Measurements from ENCODE around the gene NRXN2.

Gene NRXN2

DNA sequence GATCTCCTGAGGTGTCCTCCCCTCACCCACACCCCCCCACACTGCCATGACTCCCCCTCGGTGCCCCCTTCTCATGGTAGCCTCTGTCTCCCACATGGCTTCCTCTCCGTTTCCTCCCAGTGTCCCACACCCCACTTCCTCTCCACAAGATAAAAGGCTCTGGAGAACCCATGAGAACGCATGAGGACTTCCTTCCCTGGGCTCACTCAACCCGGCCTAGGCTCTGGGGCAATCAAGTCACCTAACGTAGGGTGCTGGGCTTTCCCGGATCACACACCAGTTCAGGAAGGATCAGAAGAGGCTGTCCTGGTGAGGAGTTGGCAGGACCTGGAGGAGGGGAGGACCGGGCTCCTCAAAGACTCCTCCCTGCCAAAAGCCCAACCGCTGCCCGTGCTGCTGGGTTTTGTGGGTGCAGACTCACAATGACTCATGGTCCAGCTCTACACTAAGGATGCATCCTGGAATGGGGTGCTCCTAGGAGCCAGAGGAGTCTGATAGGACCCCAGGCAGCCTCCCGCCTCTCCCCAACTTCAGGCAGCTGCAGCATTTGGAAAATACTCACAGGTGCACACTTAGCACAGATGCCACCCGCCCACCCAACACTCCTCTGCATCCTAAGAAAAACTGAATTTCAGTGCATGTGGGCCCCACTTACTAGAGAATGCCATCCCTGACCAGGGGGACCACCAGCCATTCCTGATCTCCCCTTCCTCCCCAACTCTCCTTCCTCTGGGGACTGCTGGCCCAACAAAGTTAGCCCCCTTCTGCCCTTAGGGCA is 110.9 kb downstream of the NRXN2 start:
- Histone ChIP-seq H3K56ac (ENCODE audit: low read length) (no peak overlapping the region), H3K4me1 (ENCODE audit: control insufficient read depth, low read depth, low read length) (no peaks in the 10 kb centered on the region), H3K23ac (ENCODE audit: low read length) (no peak overlapping the region), H3K4me2 (ENCODE audit: low read length) (no peak overlapping the region), H3K18ac (ENCODE audit: low read length) (no peak overlapping the region), H3K4ac (ENCODE audit: low read depth, low read length) (no peak overlapping the region), H3K79me1 (ENCODE audit: low read length) (no peaks in the 10 kb centered on the region), H2AK5ac (ENCODE audit: low read length) (no peak overlapping the region), H3K27ac (ENCODE audit: low read depth, low read length) (no peak overlapping the region), H3K27me3 (ENCODE audit: insufficient read depth, low read length, poor library complexity) (no peaks in the 10 kb centered on the region), H2BK15ac (replicated peaks; ENCODE audit: low read depth) (no peak overlapping the region), H4K5ac (ENCODE audit: low read length) (no peak overlapping the region), H4K8ac (ENCODE audit: low read depth, low read length) (no peak overlapping the region), H2BK5ac (ENCODE audit: low read length) (no peak overlapping the region), H3K9ac (ENCODE audit: low read length) (no peak overlapping the region), H3K36me3 (ENCODE audit: control insufficient read depth, insufficient read depth, low read length) (no peaks in the 10 kb centered on the region), H2BK120ac (ENCODE audit: low read depth, low read length) (no peak overlapping the region), H3K79me2 (ENCODE audit: control insufficient read depth, insufficient read depth, low read length) (no peaks in the 10 kb centered on the region), H3K4me3 (ENCODE audit: low read length) (no peak overlapping the region)
- DNase-seq, result no peak
- no CpG with 5 or more reads among the region's 11 CpGs for WGBS (ENCODE audit: extremely low coverage, insufficient coverage, low lambda C conversion rate)

DNA sequence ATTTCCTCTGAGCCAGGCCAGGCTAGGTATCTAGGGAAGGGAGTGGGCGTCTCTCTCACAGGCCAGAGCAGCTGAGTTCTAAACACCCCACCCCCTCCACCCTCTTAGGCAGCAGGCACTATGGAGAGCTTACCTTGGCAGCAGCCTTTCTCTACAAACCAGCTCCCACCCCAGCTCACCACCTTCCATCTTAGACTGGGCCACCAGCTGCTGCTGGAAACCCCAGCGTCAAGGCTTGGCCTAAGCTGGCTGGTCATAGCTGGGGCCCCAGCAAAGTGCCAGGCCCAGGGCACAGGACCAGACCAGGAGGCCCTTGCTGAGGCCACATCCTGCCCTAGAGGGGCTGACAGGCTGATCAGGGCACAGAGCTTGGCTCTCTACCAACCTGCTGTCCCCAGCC is 111.8 kb downstream of the NRXN2 start:
- Histone ChIP-seq H4K8ac (ENCODE audit: low read depth, low read length) (no peak overlapping the region), H2BK5ac (ENCODE audit: low read length) (no peak overlapping the region), H4K5ac (ENCODE audit: low read length) (no peak overlapping the region), H2AK5ac (ENCODE audit: low read length) (no peak overlapping the region), H2BK120ac (ENCODE audit: low read depth, low read length) (no peak overlapping the region), H2BK15ac (replicated peaks; ENCODE audit: low read depth) (no peak overlapping the region), H3K56ac (ENCODE audit: low read length) (no peak overlapping the region), H3K9ac (ENCODE audit: low read length) (no peak overlapping the region), H3K18ac (ENCODE audit: low read length) (no peak overlapping the region), H3K4ac (ENCODE audit: low read depth, low read length) (no peak overlapping the region), H3K27ac (ENCODE audit: low read depth, low read length) (no peak overlapping the region), H3K79me2 (ENCODE audit: control insufficient read depth, insufficient read depth, low read length) (no peaks in the 10 kb centered on the region), H3K23ac (ENCODE audit: low read length) (no peak overlapping the region), H3K79me1 (ENCODE audit: low read length) (no peaks in the 10 kb centered on the region), H3K36me3 (ENCODE audit: control insufficient read depth, insufficient read depth, low read length) (no peaks in the 10 kb centered on the region), H3K4me2 (ENCODE audit: low read length) (no peak overlapping the region), H3K4me1 (ENCODE audit: control insufficient read depth, low read depth, low read length) (no peaks in the 10 kb centered on the region), H3K27me3 (ENCODE audit: insufficient read depth, low read length, poor library complexity) (no peaks in the 10 kb centered on the region), H3K4me3 (ENCODE audit: low read length) (no peak overlapping the region)
- WGBS (ENCODE audit: extremely low coverage, insufficient coverage, low lambda C conversion rate), result no CpG with 5 or more reads among the region's 2 CpGs
- DNase-seq, result no peak

DNA sequence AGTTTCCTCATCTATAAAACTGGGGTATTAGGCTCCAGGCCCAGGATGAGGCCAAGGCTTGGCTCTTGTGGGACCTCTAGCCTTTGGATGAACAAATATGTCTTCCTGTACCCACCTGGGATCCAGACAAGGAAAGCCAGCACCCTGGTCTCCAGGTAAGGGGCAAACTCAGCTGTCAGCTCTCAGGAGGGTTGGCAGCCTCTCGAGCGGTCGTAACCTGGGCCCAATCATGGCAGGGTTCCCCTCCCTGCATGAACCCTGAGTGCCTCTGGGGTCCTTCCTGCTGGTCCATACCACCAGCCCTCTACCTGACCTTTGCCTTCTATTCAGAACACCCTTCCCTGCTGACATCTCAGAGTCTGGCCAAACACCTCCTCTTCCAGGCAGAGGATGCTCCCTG is 112.4 kb downstream of the NRXN2 start:
- no peak overlapping the region for H3K27ac ChIP-seq (ENCODE audit: low read depth, low read length)
- H2AK5ac ChIP-seq (ENCODE audit: low read length), result no peak overlapping the region
- no peak overlapping the region for H2BK15ac ChIP-seq (replicated peaks; ENCODE audit: low read depth)
- H2BK120ac ChIP-seq (ENCODE audit: low read depth, low read length), result no peak overlapping the region
- H2BK5ac ChIP-seq (ENCODE audit: low read length), result no peak overlapping the region
- no peaks in the 10 kb centered on the region for H3K4me1 ChIP-seq (ENCODE audit: control insufficient read depth, low read depth, low read length)
- no peak overlapping the region for H3K56ac ChIP-seq (ENCODE audit: low read length)
- no peaks in the 10 kb centered on the region for H3K36me3 ChIP-seq (ENCODE audit: control insufficient read depth, insufficient read depth, low read length)
- no peak overlapping the region for H3K9ac ChIP-seq (ENCODE audit: low read length)
- H3K23ac ChIP-seq (ENCODE audit: low read length), result no peak overlapping the region
- no peaks in the 10 kb centered on the region for H3K79me1 ChIP-seq (ENCODE audit: low read length)
- H3K27me3 ChIP-seq (ENCODE audit: insufficient read depth, low read length, poor library complexity), result no peaks in the 10 kb centered on the region
- H3K4me3 ChIP-seq (ENCODE audit: low read length), result no peak overlapping the region
- H3K4me2 ChIP-seq (ENCODE audit: low read length), result no peak overlapping the region
- H4K8ac ChIP-seq (ENCODE audit: low read depth, low read length), result no peak overlapping the region
- WGBS (ENCODE audit: extremely low coverage, insufficient coverage, low lambda C conversion rate), result no CpG with 5 or more reads among the region's 3 CpGs
- no peak overlapping the region for H3K4ac ChIP-seq (ENCODE audit: low read depth, low read length)
- DNase-seq, result no peak
- no peaks in the 10 kb centered on the region for H3K79me2 ChIP-seq (ENCODE audit: control insufficient read depth, insufficient read depth, low read length)
- no peak overlapping the region for H3K18ac ChIP-seq (ENCODE audit: low read length)
- H4K5ac ChIP-seq (ENCODE audit: low read length), result no peak overlapping the region

DNA sequence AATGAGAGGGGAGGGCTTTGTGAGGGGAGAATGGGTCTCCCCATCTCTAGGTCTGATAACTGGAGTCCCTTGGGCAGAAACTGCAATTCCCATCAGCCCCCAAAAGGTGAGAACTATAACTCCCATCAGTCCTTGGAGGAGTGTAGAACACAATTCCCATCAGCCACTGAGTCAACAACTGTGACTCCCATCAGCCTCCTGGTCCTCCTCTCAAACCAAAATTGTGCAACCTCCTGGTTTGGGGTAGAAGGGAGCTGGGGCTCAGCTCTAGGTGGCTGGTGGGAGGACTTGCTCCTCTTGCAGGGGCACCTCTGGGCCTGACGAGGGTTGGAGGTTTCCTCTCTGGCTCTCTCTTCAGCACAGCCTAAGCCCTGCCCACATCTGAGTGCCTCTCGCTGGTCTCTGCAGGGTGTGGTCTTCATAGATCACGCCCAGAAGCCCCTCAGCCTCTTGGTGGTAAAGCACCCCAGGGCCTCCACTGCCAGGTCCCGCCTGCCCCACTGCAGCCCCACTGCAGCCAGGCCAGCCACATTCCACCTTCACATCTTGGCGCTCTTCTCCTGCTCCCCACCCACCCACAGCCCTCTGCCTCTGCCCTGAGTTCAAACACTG is 113.5 kb downstream of the NRXN2 start:
- Histone ChIP-seq H3K56ac (ENCODE audit: low read length) (no peak overlapping the region), H3K18ac (ENCODE audit: low read length) (no peak overlapping the region), H2BK5ac (ENCODE audit: low read length) (no peak overlapping the region), H3K79me2 (ENCODE audit: control insufficient read depth, insufficient read depth, low read length) (no peaks in the 10 kb centered on the region), H3K4me1 (ENCODE audit: control insufficient read depth, low read depth, low read length) (no peaks in the 10 kb centered on the region), H3K9ac (ENCODE audit: low read length) (no peak overlapping the region), H3K27me3 (ENCODE audit: insufficient read depth, low read length, poor library complexity) (no peaks in the 10 kb centered on the region), H3K23ac (ENCODE audit: low read length) (no peak overlapping the region), H4K5ac (ENCODE audit: low read length) (no peak overlapping the region), H2BK120ac (ENCODE audit: low read depth, low read length) (no peak overlapping the region), H3K79me1 (ENCODE audit: low read length) (no peaks in the 10 kb centered on the region), H3K4me2 (ENCODE audit: low read length) (no peak overlapping the region), H2BK15ac (replicated peaks; ENCODE audit: low read depth) (no peak overlapping the region), H4K8ac (ENCODE audit: low read depth, low read length) (no peak overlapping the region), H2AK5ac (ENCODE audit: low read length) (no peak overlapping the region), H3K27ac (ENCODE audit: low read depth, low read length) (no peak overlapping the region), H3K4me3 (ENCODE audit: low read length) (no peak overlapping the region), H3K36me3 (ENCODE audit: control insufficient read depth, insufficient read depth, low read length) (no peaks in the 10 kb centered on the region), H3K4ac (ENCODE audit: low read depth, low read length) (no peak overlapping the region)
- DNase-seq, result peak; percentile 7
- WGBS (ENCODE audit: extremely low coverage, insufficient coverage, low lambda C conversion rate), result no CpG with 5 or more reads among the region's 5 CpGs

DNA sequence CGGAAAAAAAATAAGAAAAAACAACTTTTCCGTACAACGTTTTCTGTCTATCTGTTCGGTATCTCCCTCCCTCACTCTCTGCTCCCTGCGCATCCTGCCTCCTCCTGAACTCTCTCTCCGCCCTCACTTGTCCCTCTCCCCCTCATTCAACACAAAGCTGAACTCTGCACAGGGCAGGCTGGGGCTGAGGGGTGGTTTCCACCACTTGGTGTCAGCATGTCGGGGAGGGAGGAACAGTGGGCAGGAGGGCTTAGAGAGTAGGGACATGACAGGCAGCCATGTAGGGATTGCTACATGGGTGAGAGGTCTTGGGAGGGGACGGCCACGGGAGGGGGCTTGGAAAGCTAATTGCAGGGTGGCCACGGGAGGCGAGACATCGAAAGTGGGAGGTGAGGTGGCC is 114.4 kb downstream of the NRXN2 start:
- Histone ChIP-seq H4K5ac (ENCODE audit: low read length) (no peak overlapping the region), H3K23ac (ENCODE audit: low read length) (no peak overlapping the region), H3K27me3 (ENCODE audit: insufficient read depth, low read length, poor library complexity) (no peaks in the 10 kb centered on the region), H3K79me1 (ENCODE audit: low read length) (no peaks in the 10 kb centered on the region), H3K27ac (ENCODE audit: low read depth, low read length) (no peak overlapping the region), H3K56ac (ENCODE audit: low read length) (no peak overlapping the region), H3K18ac (ENCODE audit: low read length) (no peak overlapping the region), H4K8ac (ENCODE audit: low read depth, low read length) (no peak overlapping the region), H3K4me3 (ENCODE audit: low read length) (no peak overlapping the region), H3K79me2 (ENCODE audit: control insufficient read depth, insufficient read depth, low read length) (no peaks in the 10 kb centered on the region), H2BK15ac (replicated peaks; ENCODE audit: low read depth) (no peak overlapping the region), H3K9ac (ENCODE audit: low read length) (no peak overlapping the region), H3K4me1 (ENCODE audit: control insufficient read depth, low read depth, low read length) (no peaks in the 10 kb centered on the region), H3K4ac (ENCODE audit: low read depth, low read length) (no peak overlapping the region), H2AK5ac (ENCODE audit: low read length) (no peak overlapping the region), H2BK120ac (ENCODE audit: low read depth, low read length) (no peak overlapping the region), H3K4me2 (ENCODE audit: low read length) (no peak overlapping the region), H3K36me3 (ENCODE audit: control insufficient read depth, insufficient read depth, low read length) (no peaks in the 10 kb centered on the region), H2BK5ac (ENCODE audit: low read length) (no peak overlapping the region)
- whole genome bisulfite sequencing (ENCODE audit: extremely low coverage, insufficient coverage, low lambda C conversion rate), result no CpG with 5 or more reads among the region's 12 CpGs
- peak; percentile 6 for DNase-seq

All from mesendoderm (in vitro differentiated cells).